ENCODE measurements around the gene AUTS2.

AUTS2 gene

GRCh38 chr7:69819333-69819705, 221.0 kb downstream of the AUTS2 start:
- no peak for DNase-seq

- DNase-seq = no peak
Measured at GRCh38 chr7:69820479-69821192, 222.4 kb downstream of the AUTS2 start.

GRCh38 chr7:69822386-69822785, 224.1 kb downstream of the AUTS2 start:
- no peak for DNase-seq

- DNase-seq = no peak
Measured at GRCh38 chr7:69823151-69823744, 225.0 kb downstream of the AUTS2 start.

- DNase-seq = no peak
Measured at GRCh38 chr7:69825113-69825972, 227.1 kb downstream of the AUTS2 start.

- DNase-seq = no peak
Measured at GRCh38 chr7:69826283-69826682, 228.0 kb downstream of the AUTS2 start.

GRCh38 chr7:69827140-69827539, 228.9 kb downstream of the AUTS2 start:
- DNase-seq = no peak

GRCh38 chr7:69827558-69827957, 229.3 kb downstream of the AUTS2 start:
- no peak for DNase-seq

- no peak for DNase-seq
Measured at GRCh38 chr7:69832356-69832755, 234.1 kb downstream of the AUTS2 start.

- DNase-seq = no peak
Measured at GRCh38 chr7:69833964-69834363, 235.7 kb downstream of the AUTS2 start.

GRCh38 chr7:69836702-69837101, 238.4 kb downstream of the AUTS2 start:
- no peak for DNase-seq

- DNase-seq = no peak
Measured at GRCh38 chr7:69837387-69838068, 239.3 kb downstream of the AUTS2 start.

GRCh38 chr7:69839782-69840181, 241.5 kb downstream of the AUTS2 start:
- DNase-seq = no peak

- DNase-seq = no peak
Measured at GRCh38 chr7:69840248-69840647, 242.0 kb downstream of the AUTS2 start.

GRCh38 chr7:69843653-69844052, 245.4 kb downstream of the AUTS2 start:
- no peak for DNase-seq

- no peak for DNase-seq
Measured at GRCh38 chr7:69844264-69844868, 246.1 kb downstream of the AUTS2 start.

- DNase-seq = no peak
Measured at GRCh38 chr7:69845721-69846495, 247.6 kb downstream of the AUTS2 start.

- DNase-seq = no peak
Measured at GRCh38 chr7:69847921-69848612, 249.8 kb downstream of the AUTS2 start.

GRCh38 chr7:69849268-69849667, 251.0 kb downstream of the AUTS2 start:
- no peak for DNase-seq

- no peak for DNase-seq
Measured at GRCh38 chr7:69857014-69857413, 258.7 kb downstream of the AUTS2 start.

- DNase-seq = no peak
Measured at GRCh38 chr7:69858471-69858870, 260.2 kb downstream of the AUTS2 start.
